ENCODE data around the gene MEIS3.
A peak's percentile ranks its signal among the peaks of the same experiment; 100 is the strongest.

MEIS3 gene

DNA sequence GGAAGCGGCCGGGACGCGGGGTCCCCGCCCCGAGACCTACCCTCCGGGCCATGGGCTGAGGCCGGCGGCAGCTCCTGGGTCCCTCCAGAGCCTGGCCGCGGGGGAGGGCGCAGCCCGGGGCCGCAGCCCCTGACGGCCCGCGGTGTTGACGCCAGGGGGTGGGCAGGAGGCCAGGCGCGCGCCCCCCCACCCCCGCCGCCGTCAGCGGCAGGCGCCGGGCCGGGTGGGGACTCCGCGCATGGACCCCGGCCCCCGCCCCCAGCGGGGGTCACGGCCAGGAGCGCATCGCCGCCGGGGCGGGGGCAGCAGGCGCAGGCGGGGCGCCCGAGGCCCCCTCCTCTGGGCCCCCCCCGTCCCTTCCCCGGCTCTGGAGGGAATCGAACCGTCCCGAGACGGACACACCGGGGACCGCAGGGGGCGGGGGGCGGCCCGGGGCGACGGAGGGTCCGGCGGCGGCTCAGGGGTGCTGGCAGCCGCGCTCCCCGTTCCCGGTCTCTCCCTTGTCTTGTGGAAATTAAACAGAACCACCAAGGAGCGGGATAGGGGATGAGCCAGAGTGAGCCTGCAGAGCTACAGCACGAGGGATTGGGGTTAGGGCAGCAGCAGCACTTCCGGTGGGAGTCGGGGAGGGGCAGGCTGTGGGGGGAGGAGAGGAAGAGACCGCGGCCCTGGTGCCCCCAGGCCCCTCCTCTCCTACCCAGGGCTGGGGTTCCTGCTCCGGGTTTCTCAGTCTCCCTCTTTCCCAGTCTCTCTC is at the start of gene MEIS3:
Gene MEIS3 (minus strand): TSS at position 498 of the 754 bp plus-strand sequence. CDS start 446 bp downstream, at position 52.
- DNase-seq: no peak

- DNase-seq: no peak
These were observed 48.6 kb upstream of the MEIS3 start for GRCh38 chr19:47467914-47468313.

DNA sequence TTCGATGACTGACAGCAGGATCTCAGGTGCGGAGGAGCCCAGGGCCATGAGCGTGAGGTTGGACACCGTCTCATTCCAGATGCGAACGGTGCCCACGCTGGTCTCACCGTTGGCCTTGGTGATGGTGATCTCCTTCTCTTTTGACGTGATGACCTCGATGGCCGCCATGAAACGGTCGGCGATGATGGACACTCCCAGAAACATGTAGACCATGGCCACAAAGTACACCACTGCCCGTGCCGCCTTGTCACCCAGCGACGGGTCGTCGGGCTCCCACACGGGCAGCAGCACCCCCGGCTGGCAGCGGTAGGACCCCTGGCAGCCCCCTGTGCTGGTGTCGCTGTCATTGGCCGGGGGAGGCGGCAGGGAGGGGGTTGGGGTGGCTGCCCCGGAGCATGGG is 46.6 kb upstream of the MEIS3 start:
- no peak for DNase-seq

DNA sequence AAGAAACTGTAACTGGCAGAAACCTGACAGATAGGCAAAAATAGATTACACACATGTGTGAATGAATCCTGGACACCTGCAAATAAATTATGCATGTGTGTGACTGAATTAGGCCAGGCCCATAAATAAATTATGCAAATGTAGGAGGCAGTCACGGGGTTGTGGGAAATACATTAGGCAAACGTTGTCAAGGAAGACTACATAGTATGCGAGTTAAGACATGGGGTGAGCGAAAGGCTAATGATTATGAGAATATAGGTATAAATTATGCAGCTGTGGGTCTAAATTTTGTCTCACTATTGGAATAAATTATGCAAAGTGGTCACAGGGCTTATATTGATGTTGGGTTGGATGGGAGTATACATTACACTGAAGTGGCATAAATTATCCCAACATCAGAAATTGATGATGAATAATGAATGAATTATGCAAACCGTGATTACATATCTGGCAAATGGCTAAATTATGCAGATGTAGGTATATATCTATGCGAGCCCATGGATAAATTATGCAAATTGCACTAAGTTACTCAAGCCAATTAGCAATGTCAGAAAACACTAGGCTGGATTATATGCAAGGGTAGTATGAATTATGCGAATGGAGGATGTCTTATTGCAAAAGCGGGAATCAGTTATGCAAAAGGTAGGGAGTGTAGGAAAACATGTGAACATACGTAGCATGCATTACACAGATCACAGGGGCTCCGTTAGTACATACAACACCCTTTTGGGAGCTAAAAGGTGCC is 45.5 kb upstream of the MEIS3 start:
- DNase-seq: no peak

DNA sequence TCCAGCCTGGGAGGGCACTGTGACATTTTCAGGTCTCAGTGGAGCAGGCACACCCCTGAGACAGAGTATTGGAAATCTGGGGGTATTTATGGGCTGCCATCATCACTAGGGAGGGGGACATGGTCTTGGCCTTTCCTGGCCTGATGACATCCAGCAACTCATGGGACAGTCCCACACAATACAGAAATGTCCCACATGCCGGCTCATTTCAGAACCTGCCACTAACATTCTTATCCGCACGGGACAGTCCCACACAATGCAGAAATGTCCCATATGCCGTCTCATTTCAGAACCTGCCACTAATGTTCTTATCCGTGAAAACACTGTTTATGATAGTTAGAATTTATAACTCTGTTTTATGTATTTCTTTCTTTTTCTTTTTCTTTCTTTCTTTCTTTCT is 42.5 kb upstream of the MEIS3 start:
- DNase-seq: no peak

DNA sequence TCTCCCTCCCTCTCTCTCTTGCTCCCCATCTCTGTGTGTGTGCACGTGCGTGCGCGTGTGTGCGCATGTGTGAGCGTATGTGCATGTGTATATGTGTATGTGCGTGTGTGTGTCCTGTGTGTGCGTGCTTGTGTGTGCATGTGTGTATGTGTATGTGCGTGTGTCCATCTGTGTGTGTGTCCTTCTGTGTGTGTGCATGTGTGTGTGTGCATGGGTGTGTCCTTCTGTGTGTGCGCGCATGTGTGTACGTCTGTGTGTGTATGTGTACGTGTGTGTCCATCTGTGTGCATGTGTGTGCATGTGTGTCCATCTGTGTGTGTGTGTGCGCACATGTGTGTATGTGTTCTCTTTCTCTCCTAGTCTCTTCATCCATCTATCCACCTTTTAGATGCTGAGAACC is 40.1 kb upstream of the MEIS3 start:
- no peak for DNase-seq

DNA sequence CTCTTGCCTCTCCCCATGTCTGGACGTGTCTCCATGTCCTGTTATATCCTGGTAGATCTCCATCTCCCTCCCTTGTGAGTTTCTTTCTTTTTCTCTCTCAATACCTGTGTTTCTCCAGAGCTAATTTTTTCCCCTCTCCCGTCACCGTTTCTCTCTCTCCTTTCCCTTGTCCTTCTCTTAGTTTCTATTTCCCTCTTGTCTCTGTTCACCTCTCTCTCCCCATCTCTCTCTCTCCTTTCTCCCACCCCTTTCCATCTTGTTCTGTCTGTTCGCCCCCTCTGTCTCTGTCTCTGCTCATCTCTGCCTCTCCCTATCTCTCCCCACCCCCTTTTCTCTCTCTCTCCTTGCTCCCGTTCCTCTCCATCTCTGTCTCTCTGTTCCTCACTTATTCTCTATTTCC is 39.3 kb upstream of the MEIS3 start:
- no peak for DNase-seq

- no peak for DNase-seq
These were observed 37.6 kb upstream of the MEIS3 start for GRCh38 chr19:47456721-47457474.

DNA sequence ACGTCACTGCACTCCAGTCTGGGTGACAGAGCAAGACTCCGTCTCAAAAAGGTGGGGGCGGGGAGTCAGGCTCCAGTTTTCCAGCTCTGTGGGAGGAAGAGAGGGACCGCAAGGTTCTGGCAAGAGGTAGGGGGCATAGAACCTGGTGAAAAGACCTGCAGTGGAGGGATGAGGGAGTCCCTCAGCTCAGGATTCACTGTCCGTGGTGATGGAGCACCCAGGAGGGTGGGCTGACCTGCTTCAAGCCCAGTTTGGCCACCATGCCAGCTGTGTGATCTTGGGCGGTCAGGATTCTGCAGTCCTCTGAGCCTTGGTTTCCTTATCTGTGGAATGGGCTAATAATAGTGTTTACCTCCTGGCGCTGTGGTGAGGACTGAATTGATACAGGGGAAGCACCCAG is 31.2 kb upstream of the MEIS3 start:
- no peak for DNase-seq

- DNase-seq: no peak
These were observed 29.0 kb upstream of the MEIS3 start for GRCh38 chr19:47448360-47448727.

DNA sequence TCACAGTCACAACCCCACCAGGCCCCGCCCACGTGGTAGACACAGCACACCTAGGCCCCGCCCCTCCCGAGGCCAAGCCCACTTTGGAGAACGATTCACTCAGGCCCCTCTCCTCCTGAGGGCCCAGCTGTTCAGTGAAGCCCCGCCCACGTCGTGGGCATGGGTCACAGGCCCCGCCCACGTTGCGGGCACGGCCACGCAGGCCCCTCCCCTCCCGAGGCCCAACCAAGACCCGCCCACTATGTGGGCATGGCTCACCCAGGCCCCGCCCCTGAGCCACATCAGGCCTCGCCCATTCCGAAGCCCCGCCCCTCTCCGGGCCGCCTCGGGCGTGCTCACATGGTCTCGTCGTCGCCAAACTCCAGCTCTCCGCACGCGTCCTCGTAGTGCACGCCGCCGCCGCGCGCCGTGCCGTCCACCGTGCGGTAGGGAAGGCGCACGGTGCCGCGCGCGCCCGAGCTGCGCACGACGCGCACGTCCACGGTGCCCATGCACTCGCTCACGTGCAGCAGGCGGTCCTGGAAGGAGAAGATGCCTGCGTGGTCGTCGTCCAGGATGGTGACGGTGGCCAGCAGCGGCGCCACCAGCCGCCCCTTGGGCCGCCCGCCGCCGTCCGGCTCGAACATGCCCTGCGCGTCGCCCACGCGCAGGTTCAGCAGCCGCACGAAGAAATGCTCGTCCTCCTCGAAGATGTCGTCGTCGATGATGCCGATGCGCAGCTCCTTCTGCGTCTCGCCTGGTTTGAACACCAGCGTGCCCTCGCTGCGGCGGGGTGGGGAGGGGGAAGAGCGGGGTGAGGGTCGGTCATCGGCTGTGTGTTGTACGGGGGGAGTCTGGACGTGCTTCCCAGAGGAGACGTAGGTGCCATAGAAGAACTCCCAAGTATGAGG is 28.4 kb upstream of the MEIS3 start:
- no peak for DNase-seq

DNA sequence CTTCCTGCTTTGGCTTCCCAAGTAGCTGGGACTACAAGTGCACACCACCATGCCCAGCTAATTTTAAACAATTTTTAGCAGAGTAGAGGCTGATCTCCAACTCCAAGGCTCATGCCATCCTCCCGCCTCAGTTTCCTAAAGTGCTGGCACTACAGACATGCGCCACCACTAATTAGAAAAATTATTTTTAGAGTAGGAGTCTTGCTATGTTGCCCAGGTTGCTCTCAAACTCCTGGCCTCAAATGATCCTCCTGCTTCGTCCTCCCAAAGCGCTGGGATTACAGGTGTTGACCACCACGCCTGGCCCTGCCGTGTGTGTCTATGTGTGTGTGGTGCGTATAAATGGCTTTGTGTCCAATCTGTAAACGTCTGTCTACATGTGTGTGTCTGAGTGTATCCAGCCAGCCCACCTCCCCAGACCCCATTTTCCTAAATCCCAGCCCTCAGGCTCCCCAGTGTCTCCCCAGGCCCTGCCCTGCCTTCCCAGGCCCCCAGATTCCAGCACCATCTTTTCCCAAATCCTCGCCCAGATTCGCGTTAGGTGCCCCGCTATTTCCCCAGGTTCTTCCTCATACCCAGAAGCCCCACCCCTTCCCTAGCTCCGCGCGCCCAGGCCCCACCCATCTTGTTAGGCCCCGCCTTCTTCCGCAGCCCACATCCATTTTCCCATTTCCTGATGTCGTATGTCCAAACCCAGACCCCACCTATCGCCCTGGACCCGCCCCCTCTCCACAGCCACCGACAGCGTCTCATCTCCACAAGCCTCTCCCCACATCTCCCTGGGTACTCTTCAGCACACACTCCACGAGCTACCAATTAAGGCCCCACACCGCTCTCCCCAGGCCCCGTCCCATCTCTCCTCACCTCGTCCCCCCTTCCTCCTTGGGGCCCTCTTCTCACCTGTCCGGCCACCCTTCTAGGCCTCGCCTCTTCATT is 27.5 kb upstream of the MEIS3 start:
- no peak for DNase-seq

DNA sequence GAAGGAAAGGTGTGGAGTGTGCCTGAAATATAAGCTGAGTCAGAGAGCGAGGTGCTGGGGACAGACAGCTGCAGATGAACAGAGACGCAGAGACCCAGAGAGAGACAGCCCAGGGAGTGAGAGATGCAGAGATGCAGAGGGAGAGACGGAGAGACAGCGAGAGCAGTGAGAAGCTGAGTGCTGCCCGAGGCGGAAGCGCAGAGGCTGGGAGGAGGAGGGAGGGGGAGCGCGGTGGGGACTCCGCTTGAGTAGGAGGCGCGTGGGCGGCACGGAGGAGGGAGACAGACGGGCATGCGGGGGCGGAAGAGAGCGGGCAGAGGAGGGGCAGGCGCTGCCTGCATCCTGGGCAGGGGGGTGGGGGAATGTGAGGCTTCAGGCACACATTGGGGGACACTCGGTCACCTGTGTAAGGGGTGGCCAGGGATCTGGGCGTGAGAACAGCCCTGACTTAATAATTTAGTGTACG is 26.6 kb upstream of the MEIS3 start:
- DNase-seq: peak; percentile 8 to 12

DNA sequence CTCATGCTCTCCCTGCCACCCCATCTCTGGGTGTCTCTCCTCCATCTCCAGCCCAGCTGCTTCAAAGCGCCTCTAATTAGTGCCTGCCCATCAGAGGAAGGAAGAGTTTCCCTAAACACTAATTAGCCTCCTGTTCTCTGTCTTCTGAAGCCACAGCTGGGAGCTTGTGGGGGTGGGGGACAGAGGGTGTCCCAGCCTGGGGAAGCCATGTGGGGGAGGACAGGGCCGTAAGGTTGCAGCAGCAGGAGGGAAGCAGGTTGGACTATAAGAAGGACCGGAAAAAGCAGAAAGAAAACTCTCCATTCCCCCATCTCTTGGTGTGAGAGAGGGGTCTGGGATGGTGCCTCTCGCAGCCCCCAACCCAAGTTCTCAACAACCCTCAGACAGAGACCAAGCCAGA is 26.2 kb upstream of the MEIS3 start:
- DNase-seq: no peak

DNA sequence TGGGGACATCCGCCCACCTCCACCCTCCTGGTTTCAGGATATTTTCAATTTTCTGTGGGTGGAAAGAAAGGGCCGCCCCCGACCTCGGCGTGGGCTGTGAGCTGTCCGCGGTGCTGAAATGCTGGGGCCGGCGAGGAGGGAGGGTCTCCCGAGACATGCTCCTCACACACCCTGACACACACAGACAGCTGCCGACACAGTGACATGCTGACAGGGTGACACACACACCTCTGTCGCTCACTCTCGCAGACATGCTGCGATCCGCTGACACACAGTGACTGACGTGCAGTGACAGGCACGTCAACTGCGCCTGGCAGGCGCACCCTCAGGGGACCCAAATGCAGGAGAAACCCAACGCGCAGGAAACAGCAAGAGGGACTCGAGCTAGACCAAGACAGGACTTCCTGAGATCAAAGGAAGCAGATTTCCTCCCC is 25.1 kb upstream of the MEIS3 start:
- DNase-seq: no peak

DNA sequence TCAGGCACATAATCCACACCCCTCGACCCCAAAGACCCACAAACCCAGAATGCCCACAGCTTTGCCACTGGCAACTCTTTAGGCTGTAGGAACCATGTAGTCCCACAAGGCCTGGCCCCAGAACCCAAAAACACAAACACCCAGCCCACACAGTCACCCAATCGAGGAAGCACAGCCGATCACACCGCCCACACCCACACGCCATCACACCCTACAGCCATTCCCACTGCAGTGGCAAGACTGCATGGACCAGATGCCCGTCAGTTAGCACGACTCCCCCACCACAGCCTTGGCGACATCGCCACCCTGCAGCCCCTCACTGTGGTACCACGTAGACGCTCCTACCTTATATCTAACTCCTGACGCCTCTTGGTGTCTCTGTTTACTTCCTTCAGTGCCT is 24.0 kb upstream of the MEIS3 start:
- DNase-seq: no peak

DNA sequence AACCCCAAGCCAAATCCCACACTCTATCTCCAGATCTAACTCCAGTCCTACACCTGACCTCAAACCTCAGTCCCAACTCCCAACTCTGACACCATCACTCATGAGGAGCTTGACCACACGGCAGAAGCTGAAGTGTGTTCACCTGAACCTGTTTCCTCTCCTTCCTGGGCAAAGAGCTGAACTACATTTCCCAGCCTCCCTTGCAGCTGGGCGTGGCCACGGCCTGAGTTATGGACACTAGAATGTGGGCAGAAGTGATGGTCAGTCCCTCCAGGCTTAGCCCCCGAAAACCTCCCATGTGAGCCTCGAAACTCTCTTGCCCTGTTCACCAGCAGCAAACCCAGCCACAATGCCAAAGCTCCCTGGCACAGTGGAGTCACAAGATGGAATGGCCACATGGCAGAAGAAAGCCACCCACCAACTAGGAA is 19.5 kb upstream of the MEIS3 start:
- no peak for DNase-seq

- DNase-seq: no peak
These were observed 18.2 kb upstream of the MEIS3 start for GRCh38 chr19:47437500-47437899.

DNA sequence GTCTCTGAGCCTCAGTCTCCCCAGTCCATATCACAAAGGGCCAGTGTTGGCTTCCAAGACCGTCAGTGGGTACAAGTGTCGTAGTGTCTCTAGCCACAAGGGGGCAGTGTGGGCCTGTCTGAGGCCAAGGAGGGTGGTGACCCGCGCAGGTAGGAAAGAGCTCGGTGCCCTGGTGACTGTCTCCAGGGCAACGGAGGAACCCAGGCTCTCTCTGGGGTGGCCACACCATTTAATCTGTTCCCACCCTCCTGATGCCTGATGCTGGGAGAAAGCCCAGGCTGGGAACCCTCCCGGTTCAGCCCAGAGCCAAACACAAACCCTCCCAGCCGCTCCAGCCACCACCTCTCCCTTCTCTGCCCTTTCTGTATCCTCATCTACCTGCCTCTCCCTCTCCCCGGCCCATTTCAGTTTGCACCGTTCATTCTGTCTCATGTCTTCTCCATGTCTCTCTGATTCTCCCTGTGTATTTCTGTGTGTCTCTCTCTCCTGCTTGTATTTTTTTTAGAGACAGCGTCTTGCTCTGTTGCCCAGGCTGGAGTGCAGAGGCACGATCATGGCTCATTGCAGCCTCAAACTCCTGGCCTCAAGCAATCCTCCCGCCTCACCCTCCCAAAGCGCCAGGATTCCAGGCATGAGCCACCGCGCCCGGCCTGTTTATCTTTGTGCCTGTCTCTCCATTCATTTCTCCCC is 17.5 kb upstream of the MEIS3 start:
- DNase-seq: peak; percentile 44 to 57

- DNase-seq: no peak
These were observed 16.6 kb upstream of the MEIS3 start for GRCh38 chr19:47435883-47436417.

All from AML-193 (cell line).